Body of pancreas (tissue), 4 donors: ENCODE data around the gene PDE6B. TPM values are rescaled to one million over a fixed set of nuclear protein-coding genes. Genes with fewer than 3 reads are reported as not detected.
"Not testable (repeated sequence)": the region's sequence is repeated elsewhere in the genome, so short reads cannot be mapped to it uniquely, and the experiment has no call there.

Experiments used
- ATAC-seq: fragments of 150-250 bp; one replicate; pipeline ENCODE4 v1.9.1; 2016
- DNase-seq, 4 donors: peaks; one replicate each; pipeline ENCODE4 v3.0.0-alpha.2; 2019
- H3K27ac ChIP-seq, 4 donors: fragments of 200-600 bp; sonication (generic); 1 replicate in 3 of 4; 2 replicates in 1 of 4; pipeline versions ENCODE4 v1.5.1 to v1.6.1; 2016 to 2019; ENCODE audit warnings: mild to moderate bottlenecking in 1 of 4, mixed read lengths in 1 of 4, moderate library complexity in 1 of 4
- H3K27me3 ChIP-seq, 2 donors: fragments of 200-600 bp; sonication (generic); one replicate each; pipeline ENCODE4 v1.6.0; 2016; ENCODE audit warnings: mild to moderate bottlenecking in 1 of 2
- H3K36me3 ChIP-seq, 2 donors: fragments of 200-600 bp; sonication (generic); replicated peaks in 1 of 2; 2 replicates each; pipeline ENCODE4 v1.5.1; 2016; ENCODE audit warnings: low read depth in 2 of 2; ENCODE audit not compliant: insufficient read depth in 1 of 2
- H3K4me1 ChIP-seq: fragments of 200-600 bp; sonication (generic); one replicate; pipeline ENCODE4 v1.6.0; 2016
- H3K4me3 ChIP-seq, 2 donors: fragments of 200-600 bp; sonication (generic); 1 replicate in 1 of 2; 2 replicates in 1 of 2; pipeline ENCODE4 v1.5.1; 2016 to 2019
- H3K9me3 ChIP-seq, 3 donors: fragments of 200-600 bp; sonication (generic); 1 replicate in 2 of 3; 2 replicates in 1 of 3; pipeline ENCODE4 v1.5.1; 2016
- CTCF ChIP-seq, 7 experiments: fragments of 450-650 bp in 4 of 7; fragments of 200-600 bp in 3 of 7; sonication (generic) in 3 of 7; IDR thresholded peaks; one replicate each; pipeline ENCODE4 v1.5.1; 2016 to 2019; ENCODE audit warnings: antibody characterized with exemption in 7 of 7
- POLR2A ChIP-seq, 3 donors: fragments of 450-650 bp; IDR thresholded peaks; one replicate each; pipeline ENCODE4 v1.6.1; 2016; ENCODE audit warnings: antibody characterized with exemption in 3 of 3, mild to moderate bottlenecking in 2 of 3
- WGBS, 2 donors: methylation state at CpG; one replicate each; pipeline ENCODE4 v1.1.5; 2017; 5-methylcytosine and 5-hydroxymethylcytosine counted together
- intact Hi-C: fragments of 100-400 bp; cut with DNase I; formaldehyde crosslinking; loops from one replicate; pipeline ENCODE4 v1.15.1; 2023
- total RNA-seq, 2 donors: library from RNA; depleted of rRNA; stranded (reverse); fragments of >200 nt; gene quantifications; one replicate each; pipeline ENCODE4 v1.1.0, GENCODE V29; 2016

PDE6B gene
- total RNA-seq, 2 donors from 2014 or later = 0.26 TPM; not detected in 1

GRCh38 chr4:688854-689681 lies 63.7 kb downstream of the PDE6B start, which contains the start of gene SLC49A3:
Gene SLC49A3 (minus strand): TSS chr4:689151. CDS start chr4:689127, 24 bp downstream.
- no peaks in the 10 kb centered on the region for H3K36me3 ChIP-seq
- peak within 1 kb of the TSS; percentile 64 to 80 (median 78) for H3K27ac ChIP-seq
- intact Hi-C loops = no loop called here
- peaks cover 27% of the 10 kb centered on the region for H3K4me1 ChIP-seq
- DNase-seq = no peak
- ATAC-seq = peak; percentile 13
- H3K4me3 ChIP-seq = peak within 1 kb of the TSS in 1 of 2 donors; percentile 2
- 31 to 87% methylated on average over 7 to 18 of the region's 59 CpGs for WGBS, 2 donors
- H3K27me3 ChIP-seq = no peaks in the 10 kb centered on the region
- H3K9me3 ChIP-seq = no peaks in the 10 kb centered on the region
- TF ChIP-seq CTCF (IDR thresholded peaks at IDR 0.05) = no peak
- TF ChIP-seq POLR2A (IDR thresholded peaks at IDR 0.05) = peak in 2 of 3 donors; percentile 20 to 22

GRCh38 chr4:689723-690122 lies 64.3 kb downstream of the PDE6B start:
- 75 to 77% methylated on average over 8 of the region's 8 CpGs for WGBS, 2 donors
- Histone ChIP-seq H3K36me3 (no peaks in the 10 kb centered on the region), H3K9me3 (no peaks in the 10 kb centered on the region), H3K4me1 (peaks cover 27% of the 10 kb centered on the region), H3K27me3 (no peaks in the 10 kb centered on the region), H3K27ac (peak overlapping the region; percentile 64 to 80 (median 78)), H3K4me3 (no peak overlapping the region)
- no peak for DNase-seq
- intact Hi-C loops = no loop called here
- TF ChIP-seq CTCF (IDR thresholded peaks at IDR 0.05) = no peak
- TF ChIP-seq POLR2A (IDR thresholded peaks at IDR 0.05) = no peak
- ATAC-seq = no peak

GRCh38 chr4:692771-693554 lies 67.6 kb downstream of the PDE6B start:
- intact Hi-C loops = no loop called here
- H3K4me1 ChIP-seq = peaks cover 11% of the 10 kb centered on the region
- H3K27me3 ChIP-seq = no peaks in the 10 kb centered on the region
- no peaks in the 10 kb centered on the region for H3K9me3 ChIP-seq
- no peaks in the 10 kb centered on the region for H3K36me3 ChIP-seq
- no peak overlapping the region for H3K4me3 ChIP-seq
- DNase-seq (no peak), ATAC-seq (no peak)
- no peak for TF ChIP-seq CTCF (IDR thresholded peaks at IDR 0.05)
- TF ChIP-seq POLR2A (IDR thresholded peaks at IDR 0.05) = no peak
- WGBS, 2 donors = 61 to 71% methylated on average over 29 to 32 of the region's 32 CpGs
- H3K27ac ChIP-seq = no peak overlapping the region

- not testable (repeated sequence) for DNase-seq, H3K36me3 ChIP-seq
Measured at GRCh38 chr4:694341-694940, 69.1 kb downstream of the PDE6B start.

More at GRCh38 chr4:694341-694940, 69.1 kb downstream of the PDE6B start:
- ATAC-seq, H3K4me1 ChIP-seq, H3K4me3 ChIP-seq, intact Hi-C loops, H3K27ac ChIP-seq, H3K9me3 ChIP-seq, H3K27me3 ChIP-seq: not testable (repeated sequence)
- WGBS, 2 donors = 80 to 82% methylated on average over 12 of the region's 12 CpGs
